Adipose tissue (tissue), 3 donors: ENCODE results near the gene FGD2. TPM values are rescaled to one million over a fixed set of nuclear protein-coding genes. Genes with fewer than 3 reads are reported as not detected.
"Not testable (repeated sequence)": the region's sequence is repeated elsewhere in the genome, so short reads cannot be mapped to it uniquely, and the experiment has no call there.

ENCODE experiments used
- H3K27ac ChIP-seq: one replicate; pipeline ENCODE4 v1.5.1; 2013; ENCODE audit warnings: low read depth, low read length
- whole genome bisulfite sequencing, 3 donors: extraction: QIAGEN DNeasy Blood & Tissue Kit; methylation state at CpG; one replicate each; pipeline ENCODE4 v1.1.7; 2013; 5-methylcytosine and 5-hydroxymethylcytosine counted together
- polyA plus RNA-seq, 3 donors: library from polyadenylated mRNA; stranded (reverse); fragments of 200-250 nt; gene quantifications; one replicate each; pipeline ENCODE4 v1.2.3, GENCODE V29; 2013
- donor health status: healthy with polysubstance abuse.
- donor health status: Bipolar disorder and iron deficiency.
- donor health status: healthy.

FGD2 gene
- polyA plus RNA-seq, 3 donors: 3.6 to 10.1 (median 7.0) TPM

GRCh38 chr6:37025621-37026466, 20.4 kb downstream of the FGD2 start:
- WGBS, 3 donors: 86 to 87% (median 86%) methylated on average over 24 of the region's 24 CpGs
- H3K27ac ChIP-seq: no peak overlapping the region

- 80 to 87% (median 84%) methylated on average over 15 of the region's 15 CpGs for WGBS, 3 donors
- no peak overlapping the region for H3K27ac ChIP-seq
These were observed 21.7 kb downstream of the FGD2 start for GRCh38 chr6:37027036-37027720.

- H3K27ac ChIP-seq: no peak overlapping the region
- WGBS, 3 donors: 92 to 94% (median 93%) methylated on average over 17 of the region's 17 CpGs
These were observed 22.5 kb downstream of the FGD2 start for GRCh38 chr6:37027811-37028469.

GRCh38 chr6:37029249-37029971, 24.0 kb downstream of the FGD2 start:
- no peak overlapping the region for H3K27ac ChIP-seq
- 53 to 70% (median 65%) methylated on average over 4 of the region's 4 CpGs for WGBS, 3 donors

- H3K27ac ChIP-seq: no peak overlapping the region
- WGBS, 3 donors: 86 to 92% (median 89%) methylated on average over 2 of the region's 2 CpGs
These were observed 25.1 kb downstream of the FGD2 start for GRCh38 chr6:37030599-37030998.

- WGBS, 3 donors: 87 to 88% (median 87%) methylated on average over 7 of the region's 7 CpGs
- H3K27ac ChIP-seq: no peak overlapping the region
These were observed 26.8 kb downstream of the FGD2 start for GRCh38 chr6:37032239-37032638.

GRCh38 chr6:37033255-37033654, 27.8 kb downstream of the FGD2 start:
- no peak overlapping the region for H3K27ac ChIP-seq
- 80 to 87% (median 86%) methylated on average over 7 of the region's 7 CpGs for WGBS, 3 donors

- H3K27ac ChIP-seq: no peak overlapping the region
- 69 to 78% (median 74%) methylated on average over 8 of the region's 8 CpGs for WGBS, 3 donors
These were observed 28.7 kb downstream of the FGD2 start for GRCh38 chr6:37033819-37034795.

GRCh38 chr6:37036146-37036545, 30.7 kb downstream of the FGD2 start:
- no peak overlapping the region for H3K27ac ChIP-seq
- WGBS, 3 donors: 71 to 75% (median 74%) methylated on average over 12 of the region's 12 CpGs

- 28 to 68% (median 58%) methylated on average over 13 of the region's 13 CpGs for whole genome bisulfite sequencing, 3 donors
- H3K27ac ChIP-seq: no peak overlapping the region
These were observed 33.1 kb downstream of the FGD2 start for GRCh38 chr6:37038292-37039198.

GRCh38 chr6:37039958-37040357, 34.5 kb downstream of the FGD2 start:
- no peak overlapping the region for H3K27ac ChIP-seq
- 71 to 98% (median 88%) methylated on average over 4 of the region's 4 CpGs for WGBS, 3 donors

GRCh38 chr6:37041521-37041920, 36.1 kb downstream of the FGD2 start:
- 90 to 96% (median 92%) methylated on average over 6 of the region's 6 CpGs for WGBS, 3 donors
- H3K27ac ChIP-seq: no peak overlapping the region

GRCh38 chr6:37042150-37042549, 36.7 kb downstream of the FGD2 start:
- H3K27ac ChIP-seq: no peak overlapping the region
- WGBS, 3 donors: 58 to 76% (median 62%) methylated on average over 3 of the region's 3 CpGs

- not testable (repeated sequence) for H3K27ac ChIP-seq
- WGBS, 3 donors: 90 to 96% (median 93%) methylated on average over 3 of the region's 3 CpGs
These were observed 37.6 kb downstream of the FGD2 start for GRCh38 chr6:37043091-37043490.

- no peak overlapping the region for H3K27ac ChIP-seq
- 73 to 97% (median 84%) methylated on average over 5 of the region's 5 CpGs for WGBS, 3 donors
These were observed 41.9 kb downstream of the FGD2 start for GRCh38 chr6:37047346-37047688.

GRCh38 chr6:37047689-37048402, 42.4 kb downstream of the FGD2 start:
- H3K27ac ChIP-seq: no peak overlapping the region
- WGBS, 3 donors: 81 to 89% (median 84%) methylated on average over 10 of the region's 10 CpGs
